ENCODE results near the gene POLR2M. TPM values are rescaled to one million over a fixed set of nuclear protein-coding genes. Genes with fewer than 3 reads are reported as not detected.

The POLR2M gene
- total RNA-seq, 5 donors from 2014 or later (not counting 1 experiment from before 2014, with no cell fraction given) = 85.7 to 98.0 (median 91.4) TPM

GRCh38 chr15:57686657-57687056 is 19.9 kb upstream of the POLR2M start:
- H3K9me3 Mint-ChIP-seq = no peaks in the 10 kb centered on the region
- POLR2A ChIA-PET = no interaction called here
- no peak for ATAC-seq (replicated peaks in 1 of 4)
- no peak for DNase-seq
- no peaks in the 10 kb centered on the region for H3K4me1 Mint-ChIP-seq
- H3K27ac Mint-ChIP-seq = no peak overlapping the region
- CTCF ChIA-PET = no interaction called here
- H3K9me3 ChIP-seq = no peaks in the 10 kb centered on the region
- no peaks in the 10 kb centered on the region for H3K27me3 Mint-ChIP-seq
- no peaks in the 10 kb centered on the region for H3K36me3 ChIP-seq (ENCODE audit: control insufficient read depth in 2 of 2, extremely low read depth in 1 of 2, insufficient read depth in 1 of 2, low read length in 1 of 2)
- no peaks in the 10 kb centered on the region for H3K36me3 Mint-ChIP-seq
- H3K4me3 ChIP-seq (ENCODE audit: control insufficient read depth in 1 of 2, extremely low read depth in 1 of 2, low read length in 1 of 2) = no peak overlapping the region
- no CpG with 5 or more reads among the region's 4 CpGs for WGBS (ENCODE audit: insufficient coverage)
- H3K27ac ChIP-seq (ENCODE audit: low read length) = no peak overlapping the region
- no peaks in the 10 kb centered on the region for H3K4me1 ChIP-seq (ENCODE audit: control insufficient read depth in 1 of 2, extremely low read depth in 1 of 2, insufficient read depth in 2 of 2, low read length in 2 of 2)
- H3K4me3 Mint-ChIP-seq = no peak overlapping the region
- H3K27me3 ChIP-seq (replicated peaks in 1 of 2; ENCODE audit: control insufficient read depth in 2 of 2, extremely low read depth in 1 of 2, insufficient read depth in 2 of 2, low read length in 1 of 2) = no peaks in the 10 kb centered on the region

- no peak for ATAC-seq (replicated peaks in 1 of 4)
- Histone ChIP-seq H3K4me3 (ENCODE audit: control insufficient read depth in 1 of 2, extremely low read depth in 1 of 2, low read length in 1 of 2) (no peak overlapping the region), H3K4me1 (ENCODE audit: control insufficient read depth in 1 of 2, extremely low read depth in 1 of 2, insufficient read depth in 2 of 2, low read length in 2 of 2) (no peaks in the 10 kb centered on the region), H3K9me3 (no peaks in the 10 kb centered on the region), H3K36me3 (ENCODE audit: control insufficient read depth in 2 of 2, extremely low read depth in 1 of 2, insufficient read depth in 1 of 2, low read length in 1 of 2) (no peaks in the 10 kb centered on the region), H3K27ac (ENCODE audit: low read length) (no peak overlapping the region), H3K27me3 (replicated peaks in 1 of 2; ENCODE audit: control insufficient read depth in 2 of 2, extremely low read depth in 1 of 2, insufficient read depth in 2 of 2, low read length in 1 of 2) (no peaks in the 10 kb centered on the region)
- Mint-ChIP-seq H3K9me3 (no peaks in the 10 kb centered on the region), H3K4me3 (no peak overlapping the region), H3K36me3 (no peaks in the 10 kb centered on the region), H3K27ac (no peak overlapping the region), H3K27me3 (no peaks in the 10 kb centered on the region), H3K4me1 (no peaks in the 10 kb centered on the region)
- 91% methylated on average over 6 of the region's 6 CpGs for WGBS (ENCODE audit: insufficient coverage)
- POLR2A ChIA-PET = no interaction called here
- DNase-seq = no peak
- CTCF ChIA-PET = no interaction called here
Observed at GRCh38 chr15:57690341-57690966, 16.1 kb upstream of the POLR2M start.

- no peak overlapping the region for H3K4me3 Mint-ChIP-seq
- DNase-seq (no peak), ATAC-seq (replicated peaks in 1 of 4) (no peak)
- Histone ChIP-seq H3K27ac (ENCODE audit: low read length) (no peak overlapping the region), H3K27me3 (replicated peaks in 1 of 2; ENCODE audit: control insufficient read depth in 2 of 2, extremely low read depth in 1 of 2, insufficient read depth in 2 of 2, low read length in 1 of 2) (no peaks in the 10 kb centered on the region), H3K4me1 (ENCODE audit: control insufficient read depth in 1 of 2, extremely low read depth in 1 of 2, insufficient read depth in 2 of 2, low read length in 2 of 2) (no peaks in the 10 kb centered on the region), H3K4me3 (ENCODE audit: control insufficient read depth in 1 of 2, extremely low read depth in 1 of 2, low read length in 1 of 2) (no peak overlapping the region), H3K36me3 (ENCODE audit: control insufficient read depth in 2 of 2, extremely low read depth in 1 of 2, insufficient read depth in 1 of 2, low read length in 1 of 2) (no peaks in the 10 kb centered on the region), H3K9me3 (no peaks in the 10 kb centered on the region)
- H3K4me1 Mint-ChIP-seq = no peaks in the 10 kb centered on the region
- H3K36me3 Mint-ChIP-seq = no peaks in the 10 kb centered on the region
- no peak overlapping the region for H3K27ac Mint-ChIP-seq
- H3K27me3 Mint-ChIP-seq = peaks cover 0 to 2% of the 10 kb centered on the region in 2 donors
- no CpG with 5 or more reads among the region's 1 CpG for WGBS (ENCODE audit: insufficient coverage)
- ChIA-PET POLR2A (no interaction called here), CTCF (no interaction called here)
- no peaks in the 10 kb centered on the region for H3K9me3 Mint-ChIP-seq
Observed at GRCh38 chr15:57691082-57691481, 15.4 kb upstream of the POLR2M start.

- ChIA-PET POLR2A (no interaction called here), CTCF (interaction anchor here in 1 of 2 donors (0.7 kb wide), 1 partner anchor 87 kb away, joined by 3 read pairs; no protein-coding TSS in a partner anchor)
- H3K27me3 ChIP-seq (replicated peaks in 1 of 2; ENCODE audit: control insufficient read depth in 2 of 2, extremely low read depth in 1 of 2, insufficient read depth in 2 of 2, low read length in 1 of 2) = peaks cover 0 to 2% of the 10 kb centered on the region in 2 experiments
- DNase-seq (no peak), ATAC-seq (replicated peaks in 1 of 4) (no peak)
- Mint-ChIP-seq H3K9me3 (no peaks in the 10 kb centered on the region), H3K4me3 (no peak overlapping the region), H3K27ac (no peak overlapping the region), H3K4me1 (no peaks in the 10 kb centered on the region), H3K36me3 (no peaks in the 10 kb centered on the region), H3K27me3 (peaks cover 0 to 4% of the 10 kb centered on the region in 2 donors)
- no CpG with 5 or more reads among the region's 1 CpG for WGBS (ENCODE audit: insufficient coverage)
- H3K9me3 ChIP-seq = no peaks in the 10 kb centered on the region
- no peak overlapping the region for H3K4me3 ChIP-seq (ENCODE audit: control insufficient read depth in 1 of 2, extremely low read depth in 1 of 2, low read length in 1 of 2)
- no peaks in the 10 kb centered on the region for H3K36me3 ChIP-seq (ENCODE audit: control insufficient read depth in 2 of 2, extremely low read depth in 1 of 2, insufficient read depth in 1 of 2, low read length in 1 of 2)
- no peaks in the 10 kb centered on the region for H3K4me1 ChIP-seq (ENCODE audit: control insufficient read depth in 1 of 2, extremely low read depth in 1 of 2, insufficient read depth in 2 of 2, low read length in 2 of 2)
- no peak overlapping the region for H3K27ac ChIP-seq (ENCODE audit: low read length)
Observed at GRCh38 chr15:57692709-57693108, 13.8 kb upstream of the POLR2M start.

GRCh38 chr15:57694279-57694678 is 12.2 kb upstream of the POLR2M start:
- no peak overlapping the region for H3K27ac ChIP-seq (ENCODE audit: low read length)
- H3K27ac Mint-ChIP-seq = no peak overlapping the region
- WGBS (ENCODE audit: insufficient coverage) = no CpG with 5 or more reads among the region's 1 CpG
- peaks cover 0 to 4% of the 10 kb centered on the region in 2 experiments for H3K27me3 ChIP-seq (replicated peaks in 1 of 2; ENCODE audit: control insufficient read depth in 2 of 2, extremely low read depth in 1 of 2, insufficient read depth in 2 of 2, low read length in 1 of 2)
- DNase-seq (no peak), ATAC-seq (replicated peaks in 1 of 4) (no peak)
- no peaks in the 10 kb centered on the region for H3K4me1 Mint-ChIP-seq
- no peaks in the 10 kb centered on the region for H3K4me1 ChIP-seq (ENCODE audit: control insufficient read depth in 1 of 2, extremely low read depth in 1 of 2, insufficient read depth in 2 of 2, low read length in 2 of 2)
- H3K27me3 Mint-ChIP-seq = peaks cover 4 to 6% of the 10 kb centered on the region in 2 donors
- no peak overlapping the region for H3K4me3 Mint-ChIP-seq
- no peaks in the 10 kb centered on the region for H3K9me3 ChIP-seq
- ChIA-PET POLR2A (no interaction called here), CTCF (interaction anchor here in 1 of 2 donors (0.7 to 1.1 kb wide), 2 partner anchors 12 to 159 kb away, joined by 3 read pairs; partner anchors contain the start of gene POLR2M)
- no peaks in the 10 kb centered on the region for H3K36me3 ChIP-seq (ENCODE audit: control insufficient read depth in 2 of 2, extremely low read depth in 1 of 2, insufficient read depth in 1 of 2, low read length in 1 of 2)
- no peaks in the 10 kb centered on the region for H3K9me3 Mint-ChIP-seq
- no peaks in the 10 kb centered on the region for H3K36me3 Mint-ChIP-seq
- no peak overlapping the region for H3K4me3 ChIP-seq (ENCODE audit: control insufficient read depth in 1 of 2, extremely low read depth in 1 of 2, low read length in 1 of 2)

GRCh38 chr15:57696146-57696545 is 10.4 kb upstream of the POLR2M start:
- no peak for ATAC-seq (replicated peaks in 1 of 4)
- no peak for DNase-seq
- CTCF ChIA-PET = no interaction called here
- Histone ChIP-seq H3K4me3 (ENCODE audit: control insufficient read depth in 1 of 2, extremely low read depth in 1 of 2, low read length in 1 of 2) (no peak overlapping the region), H3K9me3 (no peaks in the 10 kb centered on the region), H3K27ac (ENCODE audit: low read length) (no peak overlapping the region), H3K4me1 (ENCODE audit: control insufficient read depth in 1 of 2, extremely low read depth in 1 of 2, insufficient read depth in 2 of 2, low read length in 2 of 2) (no peaks in the 10 kb centered on the region), H3K27me3 (replicated peaks in 1 of 2; ENCODE audit: control insufficient read depth in 2 of 2, extremely low read depth in 1 of 2, insufficient read depth in 2 of 2, low read length in 1 of 2) (peaks cover 0 to 12% of the 10 kb centered on the region in 2 experiments), H3K36me3 (ENCODE audit: control insufficient read depth in 2 of 2, extremely low read depth in 1 of 2, insufficient read depth in 1 of 2, low read length in 1 of 2) (no peaks in the 10 kb centered on the region)
- POLR2A ChIA-PET = no interaction called here
- Mint-ChIP-seq H3K4me1 (no peaks in the 10 kb centered on the region), H3K36me3 (no peaks in the 10 kb centered on the region), H3K9me3 (no peaks in the 10 kb centered on the region), H3K27ac (no peak overlapping the region), H3K27me3 (peaks cover 7 to 16% of the 10 kb centered on the region in 2 donors), H3K4me3 (no peak overlapping the region)
- 85% methylated on average over 4 of the region's 5 CpGs for WGBS (ENCODE audit: insufficient coverage)
